GM19193 (cell line): ENCODE data around the gene POLR3A.

Experiments used
- POLR2A ChIP-seq: IDR thresholded peaks from 4 replicates; pipeline ENCODE4 v1.6.1; 2011; ENCODE audit not compliant: insufficient read depth, insufficient read length; ENCODE audit errors: extremely low read depth

The POLR3A gene

GRCh38 chr10:77927402-77928246 is 101.7 kb downstream of the POLR3A start:
- TF ChIP-seq POLR2A, result no peak

DNA sequence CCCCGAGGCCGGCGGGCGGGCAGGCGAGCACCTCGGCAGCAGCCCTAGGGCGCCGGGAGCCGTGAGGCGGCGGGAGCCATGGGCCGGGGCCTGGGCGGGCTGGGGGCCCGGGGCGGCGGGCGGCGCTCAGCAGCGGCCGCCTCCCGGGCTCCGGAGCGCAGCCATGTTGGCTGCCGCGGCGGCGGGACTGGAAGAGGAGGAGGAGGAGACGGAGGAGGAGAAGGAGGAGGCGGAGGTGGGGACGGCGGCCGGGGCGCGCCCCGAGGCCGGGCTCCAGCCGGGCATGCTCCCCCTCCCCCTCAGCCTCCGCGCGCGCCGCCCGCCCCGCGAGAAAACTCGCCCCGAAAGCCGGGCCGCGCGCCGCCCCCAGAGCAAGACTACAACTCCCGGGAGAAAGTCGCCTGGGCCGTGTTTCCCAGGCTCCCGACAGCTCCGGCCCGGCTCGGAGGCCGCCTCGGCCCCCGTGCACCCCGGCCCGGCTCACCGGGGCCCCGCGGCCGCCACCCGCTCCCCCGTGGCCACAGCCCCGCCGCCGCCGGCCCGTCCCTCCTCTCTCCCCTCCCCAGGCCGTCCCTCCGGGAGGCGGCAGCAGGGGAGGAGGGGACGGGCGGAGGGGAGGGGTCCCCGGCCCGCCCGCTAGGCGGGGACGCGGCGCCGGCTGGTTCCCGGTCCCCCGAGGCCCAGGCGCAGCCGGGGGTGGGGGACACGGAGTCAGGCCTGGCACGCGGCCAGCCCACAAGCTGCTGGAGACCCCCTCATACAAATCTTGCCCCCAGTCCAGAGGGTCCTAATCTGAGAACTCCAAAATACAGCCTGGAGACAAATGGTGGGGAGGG is 102.5 kb downstream of the POLR3A start, which contains the start of gene DLG5:
Gene DLG5, minus strand, starts transcription at position 190 of the 836 bp plus-strand sequence. CDS start 235 bp downstream, outside the sequence.
- TF ChIP-seq POLR2A, result no peak

GRCh38 chr10:77925795-77926565 is 103.3 kb downstream of the POLR3A start:
- no peak for TF ChIP-seq POLR2A

DNA sequence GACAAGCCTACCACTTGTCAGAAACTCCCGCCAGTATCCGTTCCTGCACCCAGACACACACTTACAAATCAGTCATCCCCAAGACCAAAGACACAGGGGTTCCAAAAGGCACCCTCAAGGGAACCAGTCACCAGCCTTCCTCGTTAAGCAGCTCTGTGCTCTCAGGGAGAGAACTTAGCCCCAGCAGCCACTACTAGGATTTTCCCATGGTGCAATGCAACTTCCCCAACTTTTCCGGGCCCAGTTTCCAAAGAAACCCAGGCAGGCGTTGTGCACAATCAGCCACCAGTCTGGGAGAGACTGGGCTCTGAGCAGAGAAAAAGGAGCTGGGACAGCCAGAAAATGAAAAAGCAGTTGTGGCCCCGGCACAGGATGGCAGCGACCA is 103.9 kb downstream of the POLR3A start:
- no peak for TF ChIP-seq POLR2A

DNA sequence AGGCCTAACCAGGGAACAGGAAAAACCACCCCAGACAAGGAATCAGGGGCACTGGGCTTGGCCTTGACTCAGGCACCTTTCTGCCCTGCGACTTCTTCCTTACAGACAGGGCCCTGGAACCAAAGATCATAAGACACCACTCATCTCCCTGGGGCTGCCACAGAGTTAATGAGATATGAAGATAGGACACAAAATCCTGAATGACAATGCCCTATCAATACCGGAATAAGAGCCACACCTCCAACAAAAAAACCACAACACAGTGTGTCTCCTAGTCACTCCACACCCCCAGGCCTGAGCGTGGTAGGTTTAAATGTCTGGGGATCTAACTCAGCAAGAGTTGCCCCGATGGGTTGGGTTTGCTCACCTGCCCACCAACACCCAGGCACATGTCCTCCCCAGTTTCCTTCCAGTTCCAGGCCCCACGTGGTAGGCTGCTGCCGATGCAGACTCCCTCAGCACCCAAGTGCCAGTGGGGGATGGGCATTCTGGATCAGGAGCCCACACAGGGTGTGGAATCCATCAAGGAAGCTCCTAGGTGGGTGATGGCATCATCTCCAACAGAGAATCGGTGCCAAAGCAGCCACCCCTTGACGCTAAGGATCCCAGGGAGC is 106.6 kb downstream of the POLR3A start:
- TF ChIP-seq POLR2A, result no peak

- no peak for TF ChIP-seq POLR2A
Measured at GRCh38 chr10:77922055-77922454, 107.3 kb downstream of the POLR3A start.

- TF ChIP-seq POLR2A, result no peak
Measured at GRCh38 chr10:77921395-77921794, 107.9 kb downstream of the POLR3A start.

GRCh38 chr10:77920495-77920894 is 108.8 kb downstream of the POLR3A start:
- TF ChIP-seq POLR2A, result no peak

DNA sequence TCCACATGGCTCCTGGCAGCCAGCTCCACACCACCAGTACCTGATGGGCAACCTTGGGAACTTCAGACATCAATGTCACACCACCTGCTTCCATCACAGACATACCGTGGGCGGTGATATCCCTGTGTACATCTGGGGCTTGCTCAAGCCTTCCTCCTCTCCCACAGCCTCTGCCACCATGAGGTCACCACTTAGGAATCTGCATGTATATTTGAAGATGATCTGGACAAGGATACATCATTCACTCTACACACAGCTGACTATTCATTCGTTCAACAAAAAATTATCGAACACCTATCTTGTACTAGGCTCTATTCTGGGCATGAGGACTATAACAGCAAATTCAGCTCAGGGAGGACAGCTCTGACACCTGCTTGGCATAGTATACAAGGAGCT is 109.6 kb downstream of the POLR3A start:
- TF ChIP-seq POLR2A, result no peak
